GM21737 (cell line): ENCODE data around the gene MICB.
"Not testable (repeated sequence)": the region's sequence is repeated elsewhere in the genome, so short reads cannot be mapped to it uniquely, and the experiment has no call there.

Experiments
- ATAC-seq: cut with Tn5 transposase; IDR thresholded peaks from one replicate; pipeline ENCODE4 v1.9.1; 2021; ENCODE audit warnings: mild to moderate bottlenecking, moderate library complexity; ENCODE audit not compliant: unreplicated experiment

The MICB gene

GRCh38 chr6:31497531-31498476 lies at the start of gene MICB:
TSS of gene MICB (plus strand) at chr6:31498145. CDS start at chr6:31498194, 49 bp downstream.
- ATAC-seq: peak; percentile 50

- ATAC-seq: no peak
Measured at GRCh38 chr6:31450751-31451150, 47.2 kb upstream of the MICB start.

- no peak for ATAC-seq
Measured at GRCh38 chr6:31452859-31453258, 45.1 kb upstream of the MICB start.

- ATAC-seq: no peak
Measured at GRCh38 chr6:31453259-31453658, 44.7 kb upstream of the MICB start.

- not testable (repeated sequence) for ATAC-seq
Measured at GRCh38 chr6:31459864-31460263, 38.1 kb upstream of the MICB start.

- ATAC-seq: no peak
Measured at GRCh38 chr6:31460361-31461025, 37.5 kb upstream of the MICB start.

- no peak for ATAC-seq
Measured at GRCh38 chr6:31462026-31462963, 35.6 kb upstream of the MICB start.

- ATAC-seq: peak; percentile 78
Measured at GRCh38 chr6:31462964-31463870, 34.7 kb upstream of the MICB start.

GRCh38 chr6:31464252-31465184 lies 33.4 kb upstream of the MICB start:
- ATAC-seq: no peak

GRCh38 chr6:31465185-31465536 lies 32.8 kb upstream of the MICB start:
- ATAC-seq: no peak

GRCh38 chr6:31465718-31466117 lies 32.2 kb upstream of the MICB start:
- ATAC-seq: no peak

GRCh38 chr6:31466466-31466865 lies 31.5 kb upstream of the MICB start:
- no peak for ATAC-seq

GRCh38 chr6:31467151-31467550 lies 30.8 kb upstream of the MICB start:
- no peak for ATAC-seq

- ATAC-seq: no peak
Measured at GRCh38 chr6:31468311-31468710, 29.6 kb upstream of the MICB start.

GRCh38 chr6:31470801-31471200 lies 27.1 kb upstream of the MICB start:
- no peak for ATAC-seq

- no peak for ATAC-seq
Measured at GRCh38 chr6:31471711-31472110, 26.2 kb upstream of the MICB start.

GRCh38 chr6:31472259-31472658 lies 25.7 kb upstream of the MICB start:
- no peak for ATAC-seq

- no peak for ATAC-seq
Measured at GRCh38 chr6:31473244-31473643, 24.7 kb upstream of the MICB start.
